Measurements from ENCODE around the gene DICER1. TPM values are rescaled to one million over a fixed set of nuclear protein-coding genes. Genes with fewer than 3 reads are reported as not detected.

Gene DICER1
- total and polyA plus RNA-seq, 8 donors, result 5.7 to 37.8 (median 24.6) TPM

DNA sequence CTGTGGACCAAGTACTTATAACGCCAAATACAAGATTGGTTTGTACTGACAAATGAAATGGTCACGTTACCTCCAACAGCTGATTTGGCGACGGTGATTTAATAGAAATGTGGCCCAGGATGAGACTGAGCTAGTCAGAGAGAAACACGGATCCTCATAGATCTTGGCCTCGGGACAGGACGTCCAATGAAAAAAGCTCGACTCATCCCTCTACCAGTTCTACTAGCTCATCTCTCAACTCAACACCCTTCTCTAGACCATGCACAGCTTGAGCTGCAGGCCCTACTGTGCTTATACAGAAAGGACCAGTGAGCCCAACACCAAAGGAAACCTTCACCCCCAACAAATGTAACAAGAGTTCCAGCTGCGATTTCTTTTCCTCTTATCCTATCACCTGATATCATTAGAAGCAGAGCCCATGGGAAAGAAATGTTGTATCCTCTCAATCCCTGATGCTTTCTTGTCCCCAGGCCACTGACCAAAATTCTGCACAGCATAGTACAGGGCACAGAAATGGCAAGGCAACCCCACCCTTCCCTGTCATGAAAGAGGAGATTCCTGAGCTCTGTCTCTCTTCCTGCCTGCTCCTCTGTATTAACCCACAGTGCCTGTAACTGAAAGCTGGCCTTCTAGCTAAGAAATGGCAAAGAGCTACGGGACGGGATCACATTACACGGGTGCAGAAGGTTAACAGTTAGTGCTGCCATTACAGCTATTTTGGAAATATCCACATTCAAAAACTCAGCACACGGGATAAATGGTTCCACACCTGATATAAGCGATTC, 39.2 kb downstream of the DICER1 start:
- FAIRE-seq (no peak), ATAC-seq (no peak), DNase-seq (no peak)
- H3K4me3 ChIP-seq, result no peak overlapping the region
- no peak overlapping the region for H3K27ac ChIP-seq
- intact Hi-C loops (cut with DNase I), result no loop called here
- H3K9me3 ChIP-seq, result no peaks in the 10 kb centered on the region
- 94 to 95% methylated on average over 14 of the region's 14 CpGs for WGBS, 2 donors
- TF ChIP-seq, protein P1, sequence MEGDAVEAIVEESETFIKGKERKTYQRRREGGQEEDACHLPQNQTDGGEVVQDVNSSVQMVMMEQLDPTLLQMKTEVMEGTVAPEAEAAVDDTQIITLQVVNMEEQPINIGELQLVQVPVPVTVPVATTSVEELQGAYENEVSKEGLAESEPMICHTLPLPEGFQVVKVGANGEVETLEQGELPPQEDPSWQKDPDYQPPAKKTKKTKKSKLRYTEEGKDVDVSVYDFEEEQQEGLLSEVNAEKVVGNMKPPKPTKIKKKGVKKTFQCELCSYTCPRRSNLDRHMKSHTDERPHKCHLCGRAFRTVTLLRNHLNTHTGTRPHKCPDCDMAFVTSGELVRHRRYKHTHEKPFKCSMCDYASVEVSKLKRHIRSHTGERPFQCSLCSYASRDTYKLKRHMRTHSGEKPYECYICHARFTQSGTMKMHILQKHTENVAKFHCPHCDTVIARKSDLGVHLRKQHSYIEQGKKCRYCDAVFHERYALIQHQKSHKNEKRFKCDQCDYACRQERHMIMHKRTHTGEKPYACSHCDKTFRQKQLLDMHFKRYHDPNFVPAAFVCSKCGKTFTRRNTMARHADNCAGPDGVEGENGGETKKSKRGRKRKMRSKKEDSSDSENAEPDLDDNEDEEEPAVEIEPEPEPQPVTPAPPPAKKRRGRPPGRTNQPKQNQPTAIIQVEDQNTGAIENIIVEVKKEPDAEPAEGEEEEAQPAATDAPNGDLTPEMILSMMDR (IDR thresholded peaks at IDR 0.05), result no peak
- no peaks in the 10 kb centered on the region for H3K27me3 ChIP-seq
- no peaks in the 10 kb centered on the region for H3K4me1 ChIP-seq
- no peaks in the 10 kb centered on the region for H3K36me3 ChIP-seq

DNA sequence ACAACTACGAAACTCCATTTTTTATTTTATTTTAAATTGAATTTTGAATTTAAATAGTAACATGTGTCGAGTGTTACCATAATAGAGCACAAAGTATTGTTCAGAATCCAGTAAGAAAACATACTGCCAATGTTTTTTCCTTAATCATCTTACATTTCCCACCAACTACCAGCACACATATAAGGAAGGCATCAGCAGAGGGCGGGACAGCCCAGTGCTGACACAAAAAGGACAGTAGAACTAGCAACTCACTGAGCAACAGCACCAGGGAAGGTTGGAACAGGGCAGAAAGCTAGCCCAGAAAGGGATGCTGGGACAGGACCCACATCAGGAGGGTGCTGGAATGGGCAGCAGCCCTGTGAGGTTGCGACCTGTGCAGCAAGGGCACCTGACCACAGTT, 43.9 kb downstream of the DICER1 start:
- Histone ChIP-seq H3K27ac (no peak overlapping the region), H3K4me3 (no peak overlapping the region), H3K36me3 (peaks cover 0 to 21% (median 12%) of the 10 kb centered on the region in 3 donors), H3K4me1 (no peaks in the 10 kb centered on the region), H3K9me3 (no peaks in the 10 kb centered on the region), H3K27me3 (no peaks in the 10 kb centered on the region)
- no peak for ATAC-seq
- DNase-seq, result no peak
- 95% methylated on average over 4 of the region's 4 CpGs for WGBS, 2 donors
- TF ChIP-seq, protein P1 (IDR thresholded peaks at IDR 0.05), result no peak
- intact Hi-C loops (cut with DNase I), result no loop called here
- no peak for FAIRE-seq

GRCh38 chr14:95111507-95112164, 45.7 kb downstream of the DICER1 start:
- no peaks in the 10 kb centered on the region for H3K4me1 ChIP-seq
- DNase-seq, result no peak
- FAIRE-seq, result no peak
- H3K27ac ChIP-seq, result no peak overlapping the region
- no peaks in the 10 kb centered on the region for H3K9me3 ChIP-seq
- no peaks in the 10 kb centered on the region for H3K27me3 ChIP-seq
- no peak overlapping the region for H3K4me3 ChIP-seq
- intact Hi-C loops (cut with DNase I), result no loop called here
- 89 to 98% methylated on average over 2 of the region's 2 CpGs for WGBS, 2 donors
- TF ChIP-seq, protein P1 (IDR thresholded peaks at IDR 0.05), result no peak
- ATAC-seq, result no peak
- peaks cover 0 to 38% (median 18%) of the 10 kb centered on the region in 3 donors for H3K36me3 ChIP-seq

- Histone ChIP-seq H3K36me3 (peaks cover 0 to 53% (median 20%) of the 10 kb centered on the region in 3 donors), H3K4me1 (no peaks in the 10 kb centered on the region), H3K27ac (no peak overlapping the region), H3K27me3 (no peaks in the 10 kb centered on the region), H3K4me3 (no peak overlapping the region), H3K9me3 (no peaks in the 10 kb centered on the region)
- FAIRE-seq (no peak), ATAC-seq (no peak), DNase-seq (no peak)
- TF ChIP-seq, protein P1 (IDR thresholded peaks at IDR 0.05), result no peak
- 86 to 90% methylated on average over 8 of the region's 8 CpGs for WGBS, 2 donors
- intact Hi-C loops (cut with DNase I), result no loop called here
Measured at GRCh38 chr14:95110178-95110577, 47.2 kb downstream of the DICER1 start.

DNA sequence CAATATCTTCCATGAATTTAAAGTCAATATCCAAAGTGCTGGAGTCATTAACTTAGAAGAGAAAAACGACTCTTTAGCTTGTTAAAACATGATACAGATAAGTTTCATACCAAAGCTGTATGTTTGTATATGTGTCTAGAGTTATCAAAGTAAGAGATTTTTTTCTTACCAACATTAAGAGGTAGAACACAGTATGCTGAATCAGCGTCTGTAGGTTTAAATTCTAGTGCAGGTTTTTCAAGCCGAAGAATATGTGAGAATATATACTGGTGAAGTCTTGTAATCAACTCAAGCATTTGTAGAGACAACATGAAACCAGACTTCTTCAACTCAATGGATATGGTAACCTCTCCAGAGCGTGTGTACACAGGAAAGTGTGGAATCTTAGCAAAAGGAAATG, 49.6 kb downstream of the DICER1 start:
- 87 to 90% methylated on average over 4 of the region's 4 CpGs for WGBS, 2 donors
- intact Hi-C loops (cut with DNase I), result loop anchor here in 1 of 3 donors (10.0 kb wide), 1 partner anchor 413 kb away; no protein-coding TSS in a partner anchor

More for the DNA sequence above, 49.6 kb downstream of the DICER1 start:
- H3K4me3 ChIP-seq, result no peak overlapping the region
- H3K4me1 ChIP-seq, result no peaks in the 10 kb centered on the region
- peaks cover 0 to 78% (median 34%) of the 10 kb centered on the region in 3 donors for H3K36me3 ChIP-seq
- H3K27ac ChIP-seq, result no peak overlapping the region
- TF ChIP-seq, protein P1 (IDR thresholded peaks at IDR 0.05), result no peak
- no peaks in the 10 kb centered on the region for H3K27me3 ChIP-seq
- no peak for ATAC-seq
- H3K9me3 ChIP-seq, result no peaks in the 10 kb centered on the region
- no peak for FAIRE-seq
- no peak for DNase-seq
